K562 (cell line): ENCODE results near the gene RNU11. TPM values are rescaled to one million over a fixed set of nuclear protein-coding genes. Genes with fewer than 3 reads are reported as not detected.

Source experiments
- ARNT ChIP-seq, 2 experiments: fragments of 450-650 bp; IDR thresholded peaks; 2 replicates each; pipeline ENCODE4 v1.6.1; 2016; ENCODE audit warnings: mild to moderate bottlenecking in 1 of 2
- BHLHE40 ChIP-seq: IDR thresholded peaks from 2 replicates; pipeline ENCODE4 v1.6.1; 2011; ENCODE audit warnings: low read length, improper control_type of control experiment
- PHF20 ChIP-seq: fragments of 450-650 bp; IDR thresholded peaks from 2 replicates; pipeline ENCODE4 v1.6.1; 2018; ENCODE audit not compliant: partially characterized antibody
- PHF8 ChIP-seq: fragments of 200-600 bp; sonication (generic); IDR thresholded peaks from 2 replicates; pipeline ENCODE4 v1.6.1; 2012; ENCODE audit warnings: mixed run types, mild to moderate bottlenecking, inconsistent platforms, low read length, moderate library complexity, borderline replicate concordance
- SRSF3 ChIP-seq: fragments of 200-400 bp; formaldehyde crosslinking; IDR thresholded peaks from 2 replicates; pipeline ENCODE4 v1.6.1; 2016; ENCODE audit warnings: mild to moderate bottlenecking, low read length, moderate library complexity; ENCODE audit not compliant: insufficient read depth
- XRCC3 ChIP-seq: fragments of 450-650 bp; IDR thresholded peaks from 2 replicates; pipeline ENCODE4 v1.6.1; 2017; ENCODE audit warnings: mild to moderate bottlenecking, moderate library complexity
- ZNF263 ChIP-seq: sonication (generic); formaldehyde crosslinking; IDR thresholded peaks from 2 replicates; pipeline ENCODE4 v1.8.0; 2022; ENCODE audit warnings: mild to moderate bottlenecking, missing genetic modification reagents, borderline replicate concordance
- polyA plus RNA-seq, 8 experiments: library from polyadenylated mRNA; depleted of rRNA in 4 of 8; stranded (reverse) in 5 of 8; unstranded in 3 of 8; fragments of >200 nt; fragmentation: Nextera tagmentation in 2 of 8; fragmentation: Illumina TruSeq in 1 of 8; extraction: Ambion mirVana in 2 of 8; extraction: Trizol in 1 of 8; gene quantifications; 2 replicates each; pipeline versions ENCODE4 v1.2.1 to v1.2.3, GENCODE V29; 2011 to 2014; ENCODE audit warnings: inconsistent platforms in 1 of 8, missing spikeins in 1 of 8
- total RNA-seq, 7 experiments: library from RNA; depleted of rRNA in 6 of 7; stranded (reverse); fragments of >200 nt in 6 of 7; fragmentation: Illumina TruSeq in 2 of 7; extraction: Trizol in 2 of 7; gene quantifications; 2 replicates each; pipeline versions ENCODE4 v1.2.1 to v1.2.3, GENCODE V29; 2011 to 2021; ENCODE audit warnings: low replicate concordance in 1 of 7
- TF ChIP-seq, protein P1 (sequence below), 2 experiments: fragments of 450-650 bp in 1 of 2; sonication (generic) in 1 of 2; formaldehyde crosslinking in 1 of 2; IDR thresholded peaks; 2 replicates each; pipeline versions ENCODE4 v1.7.1 to v1.9.0; 2016 to 2022; ENCODE audit warnings: inconsistent platforms in 1 of 2, mild to moderate bottlenecking in 1 of 2, missing genetic modification reagents in 1 of 2
- TF ChIP-seq, protein P2 (sequence below): fragments of 450-650 bp; formaldehyde crosslinking; IDR thresholded peaks from 2 replicates; pipeline ENCODE4 v1.4.0; 2020; ENCODE audit warnings: mild to moderate bottlenecking, mixed read lengths

RNU11 gene
- total and polyA plus RNA-seq, 9 of the 15 experiments (the other 6 are each of a cell fraction or from before 2014, with no cell fraction given) = not detected

DNA sequence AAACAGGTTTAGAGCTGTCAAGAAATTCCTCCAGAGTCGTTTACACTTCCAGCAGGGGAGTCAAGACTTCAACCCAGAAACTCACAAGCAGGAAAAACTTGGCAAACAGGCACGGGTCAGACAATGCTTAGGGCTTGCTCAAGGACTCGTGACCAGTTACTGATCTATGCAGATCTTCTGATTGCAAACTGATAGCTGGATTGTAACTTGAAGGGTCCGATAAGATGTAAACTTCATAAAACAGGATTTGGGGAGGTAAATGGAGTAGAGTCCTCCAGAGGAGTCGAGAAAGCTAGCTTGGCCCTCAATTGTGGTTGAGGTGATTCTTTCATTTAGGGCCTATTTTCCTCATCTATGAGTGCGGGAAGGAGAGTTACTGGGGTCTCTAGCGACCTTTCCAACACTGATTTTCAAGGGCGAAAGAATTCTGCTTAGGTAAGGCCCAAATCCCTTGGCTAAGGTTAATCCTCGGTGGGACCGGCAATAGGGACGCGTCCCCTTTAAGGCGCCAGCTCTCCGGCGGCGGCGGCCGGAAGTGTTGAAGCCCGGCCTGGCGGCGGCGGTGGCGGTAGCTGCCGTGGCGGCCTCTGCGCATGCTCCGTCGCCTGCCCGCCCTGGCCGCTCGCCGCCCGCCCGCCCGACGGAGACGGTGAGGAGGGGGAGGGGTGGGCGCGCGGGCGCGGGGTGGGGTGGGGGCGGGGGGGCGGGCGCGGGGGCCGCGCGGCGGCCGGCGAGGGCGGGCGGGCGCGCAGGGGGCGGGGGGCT, 20.0 kb downstream of the RNU11 start, which contains the start of gene GMEB1 (continued):
- TF ChIP-seq, protein P1, sequence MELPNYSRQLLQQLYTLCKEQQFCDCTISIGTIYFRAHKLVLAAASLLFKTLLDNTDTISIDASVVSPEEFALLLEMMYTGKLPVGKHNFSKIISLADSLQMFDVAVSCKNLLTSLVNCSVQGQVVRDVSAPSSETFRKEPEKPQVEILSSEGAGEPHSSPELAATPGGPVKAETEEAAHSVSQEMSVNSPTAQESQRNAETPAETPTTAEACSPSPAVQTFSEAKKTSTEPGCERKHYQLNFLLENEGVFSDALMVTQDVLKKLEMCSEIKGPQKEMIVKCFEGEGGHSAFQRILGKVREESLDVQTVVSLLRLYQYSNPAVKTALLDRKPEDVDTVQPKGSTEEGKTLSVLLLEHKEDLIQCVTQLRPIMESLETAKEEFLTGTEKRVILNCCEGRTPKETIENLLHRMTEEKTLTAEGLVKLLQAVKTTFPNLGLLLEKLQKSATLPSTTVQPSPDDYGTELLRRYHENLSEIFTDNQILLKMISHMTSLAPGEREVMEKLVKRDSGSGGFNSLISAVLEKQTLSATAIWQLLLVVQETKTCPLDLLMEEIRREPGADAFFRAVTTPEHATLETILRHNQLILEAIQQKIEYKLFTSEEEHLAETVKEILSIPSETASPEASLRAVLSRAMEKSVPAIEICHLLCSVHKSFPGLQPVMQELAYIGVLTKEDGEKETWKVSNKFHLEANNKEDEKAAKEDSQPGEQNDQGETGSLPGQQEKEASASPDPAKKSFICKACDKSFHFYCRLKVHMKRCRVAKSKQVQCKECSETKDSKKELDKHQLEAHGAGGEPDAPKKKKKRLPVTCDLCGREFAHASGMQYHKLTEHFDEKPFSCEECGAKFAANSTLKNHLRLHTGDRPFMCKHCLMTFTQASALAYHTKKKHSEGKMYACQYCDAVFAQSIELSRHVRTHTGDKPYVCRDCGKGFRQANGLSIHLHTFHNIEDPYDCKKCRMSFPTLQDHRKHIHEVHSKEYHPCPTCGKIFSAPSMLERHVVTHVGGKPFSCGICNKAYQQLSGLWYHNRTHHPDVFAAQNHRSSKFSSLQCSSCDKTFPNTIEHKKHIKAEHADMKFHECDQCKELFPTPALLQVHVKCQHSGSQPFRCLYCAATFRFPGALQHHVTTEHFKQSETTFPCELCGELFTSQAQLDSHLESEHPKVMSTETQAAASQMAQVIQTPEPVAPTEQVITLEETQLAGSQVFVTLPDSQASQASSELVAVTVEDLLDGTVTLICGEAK (IDR thresholded peaks at IDR 0.05) = peak; percentile 77
- TF ChIP-seq, protein P1 (CRISPR knock-in tag; IDR thresholded peaks at IDR 0.05) = no peak
- TF ChIP-seq ZNF263 (CRISPR knock-in tag) (no peak), BHLHE40 (peak; percentile 17; the same call in 1 of the 2 replicates), PHF20 (peak; percentile 49), XRCC3 (no peak), PHF8 (peak; percentile 45; the same call in 1 of the 2 replicates), ARNT (IDR thresholded peaks at IDR 0.05) (peak in 1 of 2 experiments; percentile 95; a peak in 2 of 4 replicates), SRSF3 (no peak)
- TF ChIP-seq, protein P2, sequence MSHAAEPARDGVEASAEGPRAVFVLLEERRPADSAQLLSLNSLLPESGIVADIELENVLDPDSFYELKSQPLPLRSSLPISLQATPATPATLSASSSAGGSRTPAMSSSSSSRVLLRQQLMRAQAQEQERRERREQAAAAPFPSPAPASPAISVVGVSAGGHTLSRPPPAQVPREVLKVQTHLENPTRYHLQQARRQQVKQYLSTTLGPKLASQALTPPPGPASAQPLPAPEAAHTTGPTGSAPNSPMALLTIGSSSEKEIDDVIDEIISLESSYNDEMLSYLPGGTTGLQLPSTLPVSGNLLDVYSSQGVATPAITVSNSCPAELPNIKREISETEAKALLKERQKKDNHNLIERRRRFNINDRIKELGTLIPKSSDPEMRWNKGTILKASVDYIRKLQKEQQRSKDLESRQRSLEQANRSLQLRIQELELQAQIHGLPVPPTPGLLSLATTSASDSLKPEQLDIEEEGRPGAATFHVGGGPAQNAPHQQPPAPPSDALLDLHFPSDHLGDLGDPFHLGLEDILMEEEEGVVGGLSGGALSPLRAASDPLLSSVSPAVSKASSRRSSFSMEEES (CRISPR knock-in tag) = peak; percentile 61
